Ovary (tissue), 3 donors: ENCODE results near the gene IQSEC3.
"Not testable (repeated sequence)": the region's sequence is repeated elsewhere in the genome, so short reads cannot be mapped to it uniquely, and the experiment has no call there.

Source experiments
- CTCF ChIP-seq, 3 donors: fragments of 450-650 bp in 2 of 3; fragments of 200-600 bp in 1 of 3; IDR thresholded peaks; one replicate each; pipeline versions ENCODE4 v1.5.1 to v1.8.0; 2016 to 2022; ENCODE audit warnings: antibody characterized with exemption in 3 of 3, mild to moderate bottlenecking in 1 of 3
- EP300 ChIP-seq: sonication (generic); formaldehyde crosslinking; IDR thresholded peaks from one replicate; pipeline ENCODE4 v1.6.1; 2017; ENCODE audit warnings: antibody characterized with exemption
- donor health status: DM: no; HTN: no; CAD: no.

GRCh38 chr12:46542-46941, 20.0 kb upstream of the IQSEC3 start:
- not testable (repeated sequence) for TF ChIP-seq CTCF (IDR thresholded peaks at IDR 0.05); EP300
